PC-9 (cell line): Measurements from ENCODE around the gene PRKAR2B. TPM values are rescaled to one million over a fixed set of nuclear protein-coding genes. Genes with fewer than 3 reads are reported as not detected.

ENCODE experiments used
- BruUV-seq: library from RNA; stranded (reverse); fragments of 400-500 nt; replicated peaks from 2 replicates; lab custom pipeline; 2021; lab: Mats Ljungman, UMichigan
- CTCF ChIA-PET: fragments of 300-600 bp; sonication (Branson Sonifier 250); formaldehyde crosslinking; loops from one replicate; lab custom pipeline; 2022; ENCODE audit warnings: antibody characterized with exemption; lab: Charles Lee
- POLR2A ChIA-PET: fragments of 300-600 bp; sonication (Branson Sonifier 250); formaldehyde crosslinking; loops from one replicate; lab custom pipeline; 2022; ENCODE audit warnings: antibody characterized with exemption; ENCODE audit not compliant: unreplicated experiment; lab: Charles Lee
- DNase-seq, 2 experiments: peaks; one replicate each; pipeline versions ENCODE4 v3.0.0 to v3.0.0-alpha.2; 2015 to 2022; ENCODE audit warnings: mixed read lengths in 1 of 2
- H2AFZ ChIP-seq: fragments of 200-600 bp; sonication (generic); 2 replicates; pipeline ENCODE4 v1.8.1; 2017; ENCODE audit warnings: antibody characterized with exemption
- H3F3A ChIP-seq: fragments of 200-600 bp; sonication (generic); 2 replicates; pipeline ENCODE4 v1.8.1; 2017; ENCODE audit warnings: antibody characterized with exemption, mild to moderate bottlenecking, low read depth; ENCODE audit not compliant: insufficient read depth
- H3K27ac ChIP-seq: fragments of 200-600 bp; sonication (generic); 2 replicates; pipeline ENCODE4 v1.6.1; 2016; ENCODE audit warnings: mixed run types
- H3K27me3 ChIP-seq: fragments of 200-600 bp; sonication (generic); 2 replicates; pipeline ENCODE4 v1.6.1; 2016; ENCODE audit warnings: low read depth, mixed run types; ENCODE audit not compliant: insufficient read depth
- H3K36me3 ChIP-seq: fragments of 200-600 bp; sonication (generic); 2 replicates; pipeline ENCODE4 v1.6.1; 2016; ENCODE audit warnings: low read depth, mixed run types
- H3K4me1 ChIP-seq: fragments of 200-600 bp; sonication (generic); replicated peaks from 2 replicates; pipeline ENCODE4 v1.6.1; 2016; ENCODE audit warnings: mixed run types; ENCODE audit not compliant: insufficient read depth
- H3K4me2 ChIP-seq: fragments of 200-600 bp; sonication (generic); 2 replicates; pipeline ENCODE4 v1.6.1; 2017; ENCODE audit warnings: mixed run types
- H3K4me3 ChIP-seq: fragments of 200-600 bp; sonication (generic); 2 replicates; pipeline ENCODE4 v1.6.1; 2016; ENCODE audit warnings: mixed run types
- H3K79me2 ChIP-seq: fragments of 200-600 bp; sonication (generic); 2 replicates; pipeline ENCODE4 v1.6.1; 2017; ENCODE audit warnings: low read depth, mixed run types
- H3K9me2 ChIP-seq: fragments of 200-600 bp; sonication (generic); 2 replicates; pipeline ENCODE4 v1.8.1; 2017; ENCODE audit warnings: mild to moderate bottlenecking; ENCODE audit not compliant: insufficient read depth
- H3K9me3 ChIP-seq: fragments of 200-600 bp; sonication (generic); 2 replicates; pipeline ENCODE4 v1.8.1; 2016; ENCODE audit warnings: low read depth; ENCODE audit not compliant: insufficient read depth
- H4K20me1 ChIP-seq: fragments of 200-600 bp; sonication (generic); 2 replicates; pipeline ENCODE4 v1.8.1; 2017; ENCODE audit not compliant: insufficient read depth
- CTCF ChIP-seq: fragments of 200-600 bp; sonication (generic); conservative IDR thresholded peaks from 2 replicates; pipeline ENCODE4 v1.6.1; 2017; ENCODE audit warnings: mixed run types, antibody characterized with exemption, mild to moderate bottlenecking, moderate library complexity
- EZH2 ChIP-seq: fragments of 200-600 bp; sonication (generic); IDR thresholded peaks from 2 replicates; pipeline ENCODE4 v1.8.0; 2017; ENCODE audit warnings: antibody characterized with exemption, low read depth
- intact Hi-C: fragments of 100-400 bp; cut with micrococcal nuclease; formaldehyde crosslinking; loops from one replicate; pipeline ENCODE4 v1.10.0; 2022; ENCODE audit not compliant: unreplicated experiment
- total RNA-seq: library from RNA; stranded (reverse); gene quantifications from 2 replicates; pipeline ENCODE4 v1.2.3, GENCODE V29; 2021

The PRKAR2B gene
- total RNA-seq, 1 experiment from 2014 or later: 2.9 TPM

- BruUV-seq: no TSS peak
- H4K20me1 ChIP-seq: no peaks in the 10 kb centered on the region
- no peaks in the 10 kb centered on the region for H3K9me3 ChIP-seq
- TF ChIP-seq EZH2: no peak
- TF ChIP-seq CTCF: no peak
- no peaks in the 10 kb centered on the region for H3K27me3 ChIP-seq
- CTCF ChIA-PET: no interaction called here
- no peaks in the 10 kb centered on the region for H3K9me2 ChIP-seq
- no peaks in the 10 kb centered on the region for H3K36me3 ChIP-seq
- no peak overlapping the region for H3K4me2 ChIP-seq
- H3F3A ChIP-seq: no peaks in the 10 kb centered on the region
- POLR2A ChIA-PET: no interaction called here
- H2AFZ ChIP-seq: no peak overlapping the region
- no peak overlapping the region for H3K4me3 ChIP-seq
- H3K27ac ChIP-seq: no peak overlapping the region
- H3K4me1 ChIP-seq: no peaks in the 10 kb centered on the region
- no peak for DNase-seq
- H3K79me2 ChIP-seq: no peaks in the 10 kb centered on the region
- intact Hi-C loops: no loop called here
Measured at GRCh38 chr7:107111196-107111595, 66.7 kb downstream of the PRKAR2B start.

- ChIA-PET POLR2A (no interaction called here), CTCF (interaction anchor here (0.6 kb wide), 1 partner anchor 345 kb away, joined by 5 read pairs; no protein-coding TSS in a partner anchor)
- intact Hi-C loops: no loop called here
- Histone ChIP-seq H3K79me2 (no peaks in the 10 kb centered on the region), H3K27ac (no peak overlapping the region), H4K20me1 (no peaks in the 10 kb centered on the region), H3K4me1 (no peaks in the 10 kb centered on the region), H3F3A (no peaks in the 10 kb centered on the region), H3K4me3 (no peak overlapping the region), H3K9me2 (no peaks in the 10 kb centered on the region), H3K4me2 (no peak overlapping the region), H3K27me3 (no peaks in the 10 kb centered on the region), H3K36me3 (no peaks in the 10 kb centered on the region), H2AFZ (no peak overlapping the region), H3K9me3 (no peaks in the 10 kb centered on the region)
- TF ChIP-seq CTCF: no peak
- TF ChIP-seq EZH2: no peak
- no peak for DNase-seq
- no TSS peak for BruUV-seq
Measured at GRCh38 chr7:107113866-107114265, 69.4 kb downstream of the PRKAR2B start.

- no peak overlapping the region for H3K27ac ChIP-seq
- CTCF ChIA-PET: no interaction called here
- POLR2A ChIA-PET: no interaction called here
- H3K36me3 ChIP-seq: no peaks in the 10 kb centered on the region
- no peak for DNase-seq
- no peaks in the 10 kb centered on the region for H3K9me3 ChIP-seq
- no peaks in the 10 kb centered on the region for H3K9me2 ChIP-seq
- H2AFZ ChIP-seq: no peak overlapping the region
- intact Hi-C loops: no loop called here
- TF ChIP-seq CTCF: no peak
- no peak for TF ChIP-seq EZH2
- no peak overlapping the region for H3K4me3 ChIP-seq
- H3K4me1 ChIP-seq: no peaks in the 10 kb centered on the region
- H3F3A ChIP-seq: no peaks in the 10 kb centered on the region
- no peak overlapping the region for H3K4me2 ChIP-seq
- no peaks in the 10 kb centered on the region for H4K20me1 ChIP-seq
- BruUV-seq: no TSS peak
- H3K27me3 ChIP-seq: no peaks in the 10 kb centered on the region
- no peaks in the 10 kb centered on the region for H3K79me2 ChIP-seq
Measured at GRCh38 chr7:107115114-107115513, 70.6 kb downstream of the PRKAR2B start.
